Ascending aorta (tissue), 2 donors: Measurements from ENCODE around the gene WDR36. TPM values are rescaled to one million over a fixed set of nuclear protein-coding genes. Genes with fewer than 3 reads are reported as not detected.

Source experiments
- DNase-seq, 2 donors: peaks; one replicate each; pipeline ENCODE4 v3.0.0-alpha.2; 2019; ENCODE audit warnings: low spot score in 2 of 2
- H3K27ac ChIP-seq, 2 donors: fragments of 200-600 bp; sonication (generic); one replicate each; pipeline ENCODE4 v1.5.1; 2016 to 2017; ENCODE audit warnings: mild to moderate bottlenecking in 1 of 2
- H3K27me3 ChIP-seq: fragments of 200-600 bp; sonication (generic); one replicate; pipeline ENCODE4 v1.5.1; 2017
- H3K36me3 ChIP-seq, 2 donors: fragments of 200-600 bp; sonication (generic); one replicate each; pipeline ENCODE4 v1.5.1; 2016
- H3K4me1 ChIP-seq, 2 donors: fragments of 200-600 bp; sonication (generic); one replicate each; pipeline ENCODE4 v1.5.1; 2016 to 2017; ENCODE audit warnings: mild to moderate bottlenecking in 1 of 2
- H3K4me3 ChIP-seq, 2 donors: fragments of 200-600 bp; sonication (generic); one replicate each; pipeline ENCODE4 v1.5.1; 2016 to 2017; ENCODE audit warnings: mild to moderate bottlenecking in 1 of 2
- H3K9me3 ChIP-seq, 2 donors: fragments of 200-600 bp; sonication (generic); one replicate each; pipeline ENCODE4 v1.5.1; 2016
- intact Hi-C: fragments of 100-400 bp; cut with DNase I; formaldehyde crosslinking; loops from one replicate; pipeline ENCODE4 v1.15.1; 2023
- total RNA-seq: library from RNA; depleted of rRNA; stranded (reverse); fragments of >200 nt; gene quantifications from one replicate; pipeline ENCODE4 v1.1.0, GENCODE V29; 2016
- TF ChIP-seq, protein P1 (sequence below), 3 experiments: fragments of 200-600 bp in 2 of 3; fragments of 450-650 bp in 1 of 3; sonication (generic) in 2 of 3; IDR thresholded peaks; one replicate each; pipeline ENCODE4 v1.5.1; 2016 to 2019; ENCODE audit warnings: antibody characterized with exemption in 3 of 3, mild to moderate bottlenecking in 1 of 3, moderate library complexity in 1 of 3

WDR36 gene
- total RNA-seq, 1 donor from 2014 or later = 8.4 TPM

DNA sequence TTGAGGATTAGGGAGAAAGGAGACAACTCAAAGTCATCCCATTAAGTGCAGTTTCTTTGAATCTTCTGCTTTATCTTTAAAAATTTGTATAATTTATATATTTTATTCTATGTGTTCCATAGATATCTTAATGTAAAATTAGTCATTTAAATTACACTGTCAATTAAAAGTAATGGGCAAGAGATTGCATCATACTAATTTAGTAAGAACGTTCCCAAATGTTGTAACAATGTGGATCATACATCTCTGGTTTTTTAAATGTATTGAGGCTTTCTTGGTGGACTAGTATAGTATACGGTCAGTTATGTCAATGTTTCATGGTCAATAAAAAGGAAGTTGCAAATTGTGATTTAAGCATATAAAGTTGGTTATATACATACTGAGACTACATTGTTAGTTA is 14.5 kb upstream of the WDR36 start:
- TF ChIP-seq, protein P1, sequence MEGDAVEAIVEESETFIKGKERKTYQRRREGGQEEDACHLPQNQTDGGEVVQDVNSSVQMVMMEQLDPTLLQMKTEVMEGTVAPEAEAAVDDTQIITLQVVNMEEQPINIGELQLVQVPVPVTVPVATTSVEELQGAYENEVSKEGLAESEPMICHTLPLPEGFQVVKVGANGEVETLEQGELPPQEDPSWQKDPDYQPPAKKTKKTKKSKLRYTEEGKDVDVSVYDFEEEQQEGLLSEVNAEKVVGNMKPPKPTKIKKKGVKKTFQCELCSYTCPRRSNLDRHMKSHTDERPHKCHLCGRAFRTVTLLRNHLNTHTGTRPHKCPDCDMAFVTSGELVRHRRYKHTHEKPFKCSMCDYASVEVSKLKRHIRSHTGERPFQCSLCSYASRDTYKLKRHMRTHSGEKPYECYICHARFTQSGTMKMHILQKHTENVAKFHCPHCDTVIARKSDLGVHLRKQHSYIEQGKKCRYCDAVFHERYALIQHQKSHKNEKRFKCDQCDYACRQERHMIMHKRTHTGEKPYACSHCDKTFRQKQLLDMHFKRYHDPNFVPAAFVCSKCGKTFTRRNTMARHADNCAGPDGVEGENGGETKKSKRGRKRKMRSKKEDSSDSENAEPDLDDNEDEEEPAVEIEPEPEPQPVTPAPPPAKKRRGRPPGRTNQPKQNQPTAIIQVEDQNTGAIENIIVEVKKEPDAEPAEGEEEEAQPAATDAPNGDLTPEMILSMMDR (IDR thresholded peaks at IDR 0.05) = no peak
- no peaks in the 10 kb centered on the region for H3K36me3 ChIP-seq
- H3K4me3 ChIP-seq = no peak overlapping the region
- H3K27ac ChIP-seq = no peak overlapping the region
- H3K27me3 ChIP-seq = no peaks in the 10 kb centered on the region
- peaks cover 0 to 1% of the 10 kb centered on the region in 2 donors for H3K4me1 ChIP-seq
- intact Hi-C loops = no loop called here
- no peak for DNase-seq
- H3K9me3 ChIP-seq = no peaks in the 10 kb centered on the region

- intact Hi-C loops = no loop called here
- H3K36me3 ChIP-seq = no peaks in the 10 kb centered on the region
- H3K4me3 ChIP-seq = no peak overlapping the region
- no peak overlapping the region for H3K27ac ChIP-seq
- TF ChIP-seq, protein P1 (IDR thresholded peaks at IDR 0.05) = no peak
- no peak for DNase-seq
- H3K9me3 ChIP-seq = no peaks in the 10 kb centered on the region
- H3K4me1 ChIP-seq = no peaks in the 10 kb centered on the region
- no peaks in the 10 kb centered on the region for H3K27me3 ChIP-seq
Observed at GRCh38 chr5:111079846-111080245, 12.3 kb upstream of the WDR36 start.

GRCh38 chr5:111083323-111083722 is 8.8 kb upstream of the WDR36 start:
- no peaks in the 10 kb centered on the region for H3K9me3 ChIP-seq
- no peak for DNase-seq
- H3K4me3 ChIP-seq = no peak overlapping the region
- intact Hi-C loops = no loop called here
- H3K4me1 ChIP-seq = no peaks in the 10 kb centered on the region
- no peak overlapping the region for H3K27ac ChIP-seq
- TF ChIP-seq, protein P1 (IDR thresholded peaks at IDR 0.05) = no peak
- H3K36me3 ChIP-seq = no peaks in the 10 kb centered on the region
- H3K27me3 ChIP-seq = no peaks in the 10 kb centered on the region

DNA sequence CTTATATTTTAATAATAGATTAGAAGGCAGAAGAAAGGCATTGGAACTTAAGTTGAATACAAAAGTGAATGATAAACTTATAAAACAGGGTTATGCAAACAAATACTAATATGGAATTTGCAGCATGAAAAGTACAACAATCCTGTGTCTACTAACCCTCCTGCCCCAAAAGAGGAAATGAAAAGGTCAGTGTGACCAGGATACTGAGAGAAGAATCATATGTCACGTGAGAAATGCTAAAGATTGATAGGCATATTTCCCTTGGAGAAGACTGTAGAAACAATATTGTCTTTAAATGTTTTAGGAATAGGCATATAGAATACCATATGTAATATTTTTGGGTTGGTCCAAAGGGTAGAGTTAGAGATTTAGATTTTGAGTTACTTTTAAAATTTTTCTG is 3.8 kb downstream of the WDR36 start:
- Histone ChIP-seq H3K27ac (no peak overlapping the region), H3K4me3 (no peak overlapping the region), H3K27me3 (no peaks in the 10 kb centered on the region), H3K4me1 (peaks cover 0 to 8% of the 10 kb centered on the region in 2 donors), H3K9me3 (no peaks in the 10 kb centered on the region), H3K36me3 (peaks cover 7 to 22% of the 10 kb centered on the region in 2 donors)
- TF ChIP-seq, protein P1 (IDR thresholded peaks at IDR 0.05) = no peak
- DNase-seq = no peak
- intact Hi-C loops = no loop called here

GRCh38 chr5:111099058-111099778 is 7.1 kb downstream of the WDR36 start:
- TF ChIP-seq, protein P1 (IDR thresholded peaks at IDR 0.05) = no peak
- intact Hi-C loops = no loop called here
- Histone ChIP-seq H3K27ac (no peak overlapping the region), H3K4me3 (no peak overlapping the region), H3K9me3 (no peaks in the 10 kb centered on the region), H3K27me3 (no peaks in the 10 kb centered on the region), H3K36me3 (peaks cover 9 to 45% of the 10 kb centered on the region in 2 donors), H3K4me1 (peaks cover 0 to 3% of the 10 kb centered on the region in 2 donors)
- no peak for DNase-seq
